ENCODE measurements around the gene SHISA9. TPM values are rescaled to one million over a fixed set of nuclear protein-coding genes. Genes with fewer than 3 reads are reported as not detected.

SHISA9 gene
- total RNA-seq, 1 experiment from 2014 or later = not detected

- no peak for DNase-seq
- H3K27ac ChIP-seq (ENCODE audit: low read length) = no peak overlapping the region
- no peak overlapping the region for H3K9ac ChIP-seq (ENCODE audit: low read length)
- H3K79me2 ChIP-seq (ENCODE audit: low read length) = no peaks in the 10 kb centered on the region
- H4K20me1 ChIP-seq (ENCODE audit: insufficient read depth, low read depth, low read length) = no peaks in the 10 kb centered on the region
- no peaks in the 10 kb centered on the region for H3K36me3 ChIP-seq (ENCODE audit: insufficient read depth, low read length)
- H2AFZ ChIP-seq (ENCODE audit: low read length) = no peak overlapping the region
- no peaks in the 10 kb centered on the region for H3K9me3 ChIP-seq (ENCODE audit: low read length)
- H3K4me3 ChIP-seq (ENCODE audit: low read length) = no peak overlapping the region
- H3K9me2 ChIP-seq (replicated peaks; ENCODE audit: insufficient read depth, low read length) = no peaks in the 10 kb centered on the region
- no peaks in the 10 kb centered on the region for H3K27me3 ChIP-seq (ENCODE audit: low read length)
- no peak overlapping the region for H3K4me2 ChIP-seq (ENCODE audit: low read depth, low read length, poor library complexity, severe bottlenecking)
- H3K4me1 ChIP-seq (ENCODE audit: low read length) = no peaks in the 10 kb centered on the region
These were observed 287.9 kb downstream of the SHISA9 start for GRCh38 chr16:13189250-13189649.

GRCh38 chr16:13193721-13194120, 292.3 kb downstream of the SHISA9 start:
- H3K9ac ChIP-seq (ENCODE audit: low read length) = no peak overlapping the region
- H2AFZ ChIP-seq (ENCODE audit: low read length) = no peak overlapping the region
- H3K79me2 ChIP-seq (ENCODE audit: low read length) = no peaks in the 10 kb centered on the region
- no peaks in the 10 kb centered on the region for H3K9me2 ChIP-seq (replicated peaks; ENCODE audit: insufficient read depth, low read length)
- H4K20me1 ChIP-seq (ENCODE audit: insufficient read depth, low read depth, low read length) = no peaks in the 10 kb centered on the region
- H3K27ac ChIP-seq (ENCODE audit: low read length) = no peak overlapping the region
- H3K4me1 ChIP-seq (ENCODE audit: low read length) = no peaks in the 10 kb centered on the region
- H3K27me3 ChIP-seq (ENCODE audit: low read length) = no peaks in the 10 kb centered on the region
- H3K9me3 ChIP-seq (ENCODE audit: low read length) = no peaks in the 10 kb centered on the region
- no peaks in the 10 kb centered on the region for H3K36me3 ChIP-seq (ENCODE audit: insufficient read depth, low read length)
- H3K4me2 ChIP-seq (ENCODE audit: low read depth, low read length, poor library complexity, severe bottlenecking) = no peak overlapping the region
- DNase-seq = no peak
- no peak overlapping the region for H3K4me3 ChIP-seq (ENCODE audit: low read length)

- H3K27me3 ChIP-seq (ENCODE audit: low read length) = no peaks in the 10 kb centered on the region
- H3K4me2 ChIP-seq (ENCODE audit: low read depth, low read length, poor library complexity, severe bottlenecking) = no peak overlapping the region
- no peak overlapping the region for H3K9ac ChIP-seq (ENCODE audit: low read length)
- H3K4me3 ChIP-seq (ENCODE audit: low read length) = no peak overlapping the region
- H3K4me1 ChIP-seq (ENCODE audit: low read length) = no peaks in the 10 kb centered on the region
- H4K20me1 ChIP-seq (ENCODE audit: insufficient read depth, low read depth, low read length) = no peaks in the 10 kb centered on the region
- H3K9me3 ChIP-seq (ENCODE audit: low read length) = no peaks in the 10 kb centered on the region; the same call in 1 of the 2 replicates
- DNase-seq = no peak
- no peak overlapping the region for H3K27ac ChIP-seq (ENCODE audit: low read length)
- no peak overlapping the region for H2AFZ ChIP-seq (ENCODE audit: low read length)
- no peaks in the 10 kb centered on the region for H3K36me3 ChIP-seq (ENCODE audit: insufficient read depth, low read length)
- no peaks in the 10 kb centered on the region for H3K79me2 ChIP-seq (ENCODE audit: low read length)
- no peaks in the 10 kb centered on the region for H3K9me2 ChIP-seq (replicated peaks; ENCODE audit: insufficient read depth, low read length)
These were observed 293.4 kb downstream of the SHISA9 start for GRCh38 chr16:13194766-13195165.

- no peak for DNase-seq
- H3K79me2 ChIP-seq (ENCODE audit: low read length) = no peaks in the 10 kb centered on the region
- no peaks in the 10 kb centered on the region for H3K27me3 ChIP-seq (ENCODE audit: low read length)
- no peaks in the 10 kb centered on the region for H4K20me1 ChIP-seq (ENCODE audit: insufficient read depth, low read depth, low read length)
- no peak overlapping the region for H3K27ac ChIP-seq (ENCODE audit: low read length)
- H3K36me3 ChIP-seq (ENCODE audit: insufficient read depth, low read length) = no peaks in the 10 kb centered on the region
- H3K9me3 ChIP-seq (ENCODE audit: low read length) = peaks cover 3% of the 10 kb centered on the region; the same call in 1 of the 2 replicates
- H2AFZ ChIP-seq (ENCODE audit: low read length) = no peak overlapping the region
- H3K4me3 ChIP-seq (ENCODE audit: low read length) = no peak overlapping the region
- no peaks in the 10 kb centered on the region for H3K4me1 ChIP-seq (ENCODE audit: low read length)
- no peak overlapping the region for H3K9ac ChIP-seq (ENCODE audit: low read length)
- no peaks in the 10 kb centered on the region for H3K9me2 ChIP-seq (replicated peaks; ENCODE audit: insufficient read depth, low read length)
- H3K4me2 ChIP-seq (ENCODE audit: low read depth, low read length, poor library complexity, severe bottlenecking) = no peak overlapping the region
These were observed 302.3 kb downstream of the SHISA9 start for GRCh38 chr16:13203725-13204124.

- H3K4me1 ChIP-seq (ENCODE audit: low read length) = no peaks in the 10 kb centered on the region
- 0 out of 2 replicates have a peak, but pooled peaks cover 3% of the 10 kb centered on the region for H3K9me3 ChIP-seq (ENCODE audit: low read length)
- DNase-seq = no peak
- no peak overlapping the region for H3K4me3 ChIP-seq (ENCODE audit: low read length)
- no peak overlapping the region for H3K9ac ChIP-seq (ENCODE audit: low read length)
- no peak overlapping the region for H3K27ac ChIP-seq (ENCODE audit: low read length)
- H2AFZ ChIP-seq (ENCODE audit: low read length) = no peak overlapping the region
- no peaks in the 10 kb centered on the region for H3K36me3 ChIP-seq (ENCODE audit: insufficient read depth, low read length)
- no peak overlapping the region for H3K4me2 ChIP-seq (ENCODE audit: low read depth, low read length, poor library complexity, severe bottlenecking)
- H3K79me2 ChIP-seq (ENCODE audit: low read length) = no peaks in the 10 kb centered on the region
- no peaks in the 10 kb centered on the region for H3K27me3 ChIP-seq (ENCODE audit: low read length)
- no peaks in the 10 kb centered on the region for H4K20me1 ChIP-seq (ENCODE audit: insufficient read depth, low read depth, low read length)
- no peaks in the 10 kb centered on the region for H3K9me2 ChIP-seq (replicated peaks; ENCODE audit: insufficient read depth, low read length)
These were observed 304.0 kb downstream of the SHISA9 start for GRCh38 chr16:13205352-13205751.

DNA sequence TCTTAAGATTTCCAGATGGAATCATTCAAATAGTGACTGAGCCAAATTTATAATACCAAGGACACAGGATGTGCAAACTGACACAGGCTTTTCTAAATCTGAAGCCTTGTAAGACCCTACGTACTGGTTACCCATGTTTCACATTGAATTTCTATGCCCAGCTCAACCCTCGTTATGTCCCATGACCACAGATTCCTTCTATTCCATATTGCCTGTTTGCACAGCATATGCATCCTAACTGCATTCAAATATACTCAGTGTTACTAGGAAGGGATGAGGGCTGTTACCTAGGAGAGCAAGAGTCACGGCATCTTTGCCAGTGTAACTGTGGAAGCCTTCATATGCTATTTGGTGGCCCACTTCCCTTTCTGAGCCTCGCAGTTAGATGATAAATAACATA, 305.2 kb downstream of the SHISA9 start:
- H3K4me2 ChIP-seq (ENCODE audit: low read depth, low read length, poor library complexity, severe bottlenecking) = no peak overlapping the region
- H3K4me1 ChIP-seq (ENCODE audit: low read length) = no peaks in the 10 kb centered on the region
- DNase-seq = no peak
- H3K9ac ChIP-seq (ENCODE audit: low read length) = no peak overlapping the region
- no peaks in the 10 kb centered on the region for H4K20me1 ChIP-seq (ENCODE audit: insufficient read depth, low read depth, low read length)
- H2AFZ ChIP-seq (ENCODE audit: low read length) = no peak overlapping the region
- H3K36me3 ChIP-seq (ENCODE audit: insufficient read depth, low read length) = no peaks in the 10 kb centered on the region
- 0 out of 2 replicates have a peak, but pooled peaks cover 3% of the 10 kb centered on the region for H3K9me3 ChIP-seq (ENCODE audit: low read length)
- no peaks in the 10 kb centered on the region for H3K9me2 ChIP-seq (replicated peaks; ENCODE audit: insufficient read depth, low read length)
- H3K27me3 ChIP-seq (ENCODE audit: low read length) = no peaks in the 10 kb centered on the region
- H3K4me3 ChIP-seq (ENCODE audit: low read length) = no peak overlapping the region
- no peaks in the 10 kb centered on the region for H3K79me2 ChIP-seq (ENCODE audit: low read length)
- no peak overlapping the region for H3K27ac ChIP-seq (ENCODE audit: low read length)

GRCh38 chr16:13207151-13207550, 305.8 kb downstream of the SHISA9 start:
- H3K9me3 ChIP-seq (ENCODE audit: low read length) = 0 out of 2 replicates have a peak, but pooled peaks cover 3% of the 10 kb centered on the region
- H3K36me3 ChIP-seq (ENCODE audit: insufficient read depth, low read length) = no peaks in the 10 kb centered on the region

GRCh38 chr16:13223666-13224065, 322.3 kb downstream of the SHISA9 start:
- H3K4me3 ChIP-seq (ENCODE audit: low read length) = no peak overlapping the region
- no peaks in the 10 kb centered on the region for H3K36me3 ChIP-seq (ENCODE audit: insufficient read depth, low read length)
- H3K27ac ChIP-seq (ENCODE audit: low read length) = no peak overlapping the region
- no peaks in the 10 kb centered on the region for H3K79me2 ChIP-seq (ENCODE audit: low read length)
- no peaks in the 10 kb centered on the region for H3K4me1 ChIP-seq (ENCODE audit: low read length)
- H3K4me2 ChIP-seq (ENCODE audit: low read depth, low read length, poor library complexity, severe bottlenecking) = no peak overlapping the region
- no peaks in the 10 kb centered on the region for H3K27me3 ChIP-seq (ENCODE audit: low read length)
- H2AFZ ChIP-seq (ENCODE audit: low read length) = no peak overlapping the region
- no peaks in the 10 kb centered on the region for H4K20me1 ChIP-seq (ENCODE audit: insufficient read depth, low read depth, low read length)
- DNase-seq = no peak
- H3K9ac ChIP-seq (ENCODE audit: low read length) = no peak overlapping the region
- no peaks in the 10 kb centered on the region; the same call in 1 of the 2 replicates for H3K9me3 ChIP-seq (ENCODE audit: low read length)
- H3K9me2 ChIP-seq (replicated peaks; ENCODE audit: insufficient read depth, low read length) = no peaks in the 10 kb centered on the region

More at GRCh38 chr16:13207151-13207550, 305.8 kb downstream of the SHISA9 start:
- no peak for DNase-seq
- no peaks in the 10 kb centered on the region for H3K27me3 ChIP-seq (ENCODE audit: low read length)
- no peak overlapping the region for H3K4me3 ChIP-seq (ENCODE audit: low read length)
- no peaks in the 10 kb centered on the region for H3K9me2 ChIP-seq (replicated peaks; ENCODE audit: insufficient read depth, low read length)
- no peak overlapping the region for H3K27ac ChIP-seq (ENCODE audit: low read length)
- no peak overlapping the region for H2AFZ ChIP-seq (ENCODE audit: low read length)
- no peak overlapping the region for H3K4me2 ChIP-seq (ENCODE audit: low read depth, low read length, poor library complexity, severe bottlenecking)
- no peaks in the 10 kb centered on the region for H3K4me1 ChIP-seq (ENCODE audit: low read length)
- H4K20me1 ChIP-seq (ENCODE audit: insufficient read depth, low read depth, low read length) = no peaks in the 10 kb centered on the region
- no peak overlapping the region for H3K9ac ChIP-seq (ENCODE audit: low read length)
- no peaks in the 10 kb centered on the region for H3K79me2 ChIP-seq (ENCODE audit: low read length)

GRCh38 chr16:13229039-13229438, 327.6 kb downstream of the SHISA9 start:
- Histone ChIP-seq H3K9me3 (ENCODE audit: low read length) (no peaks in the 10 kb centered on the region; the same call in 1 of the 2 replicates), H3K27ac (ENCODE audit: low read length) (no peak overlapping the region), H3K4me2 (ENCODE audit: low read depth, low read length, poor library complexity, severe bottlenecking) (no peak overlapping the region), H3K27me3 (ENCODE audit: low read length) (no peaks in the 10 kb centered on the region), H3K79me2 (ENCODE audit: low read length) (no peaks in the 10 kb centered on the region), H2AFZ (ENCODE audit: low read length) (no peak overlapping the region), H3K36me3 (ENCODE audit: insufficient read depth, low read length) (no peaks in the 10 kb centered on the region), H4K20me1 (ENCODE audit: insufficient read depth, low read depth, low read length) (no peaks in the 10 kb centered on the region), H3K9me2 (replicated peaks; ENCODE audit: insufficient read depth, low read length) (no peaks in the 10 kb centered on the region; the same call in 1 of the 2 replicates), H3K4me1 (ENCODE audit: low read length) (no peaks in the 10 kb centered on the region), H3K9ac (ENCODE audit: low read length) (no peak overlapping the region), H3K4me3 (ENCODE audit: low read length) (no peak overlapping the region)
- DNase-seq = no peak

Measured in Karpas-422 (cell line).